Measurements from ENCODE around the gene NLRP3.

GRCh38 chr1:247390116-247390791 is 25.7 kb upstream of the NLRP3 start:
- TF ChIP-seq CTCF (IDR thresholded peaks at IDR 0.05), result peak; percentile 92
- no peak for TF ChIP-seq EZH2 (IDR thresholded peaks at IDR 0.05; ENCODE audit: borderline replicate concordance, insufficient read depth, low read depth, low read length, poor library complexity, severe bottlenecking)
